ENCODE data around the gene CAMSAP3. TPM values are rescaled to one million over a fixed set of nuclear protein-coding genes. Genes with fewer than 3 reads are reported as not detected.
A peak's percentile ranks its signal among the peaks of the same experiment; 100 is the strongest.

CAMSAP3 gene
- total and polyA plus RNA-seq, 10 donors: 0.28 to 1.5 (median 0.79) TPM

GRCh38 chr19:7632340-7633203 is 36.9 kb downstream of the CAMSAP3 start:
- Histone ChIP-seq H3K4me3 (no peak overlapping the region), H3K27ac (no peak overlapping the region), H3K36me3 (peaks cover 0 to 25% (median 12%) of the 10 kb centered on the region in 6 donors), H3K27me3 (replicated peaks in 1 of 7) (peaks cover 0 to 14% (median 0%) of the 10 kb centered on the region in 7 donors), H3K4me1 (peaks cover 27 to 66% (median 51%) of the 10 kb centered on the region in 6 donors), H3K9me3 (no peaks in the 10 kb centered on the region)
- no peak for DNase-seq
- WGBS, 5 donors: 92 to 96% (median 93%) methylated on average over 18 to 40 of the region's 40 CpGs
- TF ChIP-seq POLR2AphosphoS5 (IDR thresholded peaks at IDR 0.05) (peak in 1 of 3 donors; percentile 43), CTCF (IDR thresholded peaks at IDR 0.05 in 8 of 11, conservative IDR thresholded peaks at IDR 0.05 in 3 of 11) (no peak), POLR2A (IDR thresholded peaks at IDR 0.05) (no peak)
- intact Hi-C loops (cut with DNase I; ENCODE audit: low total_unique reads): no loop called here

- WGBS, 5 donors: 64 to 82% (median 76%) methylated on average over 1 to 2 of the region's 2 CpGs
- no peak within 1 kb of the TSS for H3K27ac ChIP-seq
- intact Hi-C loops (cut with DNase I; ENCODE audit: low total_unique reads): no loop called here
- H3K27me3 ChIP-seq (replicated peaks in 1 of 7): peaks cover 0 to 14% (median 0%) of the 10 kb centered on the region in 7 donors
- H3K4me1 ChIP-seq: peaks cover 23 to 66% (median 51%) of the 10 kb centered on the region in 6 donors
- no peak within 1 kb of the TSS for H3K4me3 ChIP-seq
- no peak for TF ChIP-seq POLR2A (IDR thresholded peaks at IDR 0.05)
- TF ChIP-seq CTCF (IDR thresholded peaks at IDR 0.05 in 8 of 11, conservative IDR thresholded peaks at IDR 0.05 in 3 of 11): no peak
- no peak for TF ChIP-seq POLR2AphosphoS5 (IDR thresholded peaks at IDR 0.05)
- no peaks in the 10 kb centered on the region for H3K9me3 ChIP-seq
- DNase-seq: no peak
- peaks cover 0 to 24% (median 12%) of the 10 kb centered on the region in 6 donors for H3K36me3 ChIP-seq
These were observed 38.0 kb downstream of the CAMSAP3 start, which contains the start of gene PCP2 for GRCh38 chr19:7633698-7634097. Gene PCP2 (minus strand): TSS chr19:7633719. CDS start chr19:7633457, 262 bp downstream.

- WGBS, 5 donors: 55 to 81% (median 64%) methylated on average over 6 of the region's 6 CpGs
- no peak overlapping the region for H3K27ac ChIP-seq
- peak overlapping the region in 1 of 8 donors; percentile 87 for H3K4me3 ChIP-seq
- intact Hi-C loops (cut with DNase I; ENCODE audit: low total_unique reads): no loop called here
- H3K27me3 ChIP-seq (replicated peaks in 1 of 7): peaks cover 0 to 14% (median 0%) of the 10 kb centered on the region in 7 donors
- peaks cover 12 to 71% (median 46%) of the 10 kb centered on the region in 6 donors for H3K4me1 ChIP-seq
- H3K36me3 ChIP-seq: peaks cover 0 to 44% (median 12%) of the 10 kb centered on the region in 6 donors
- TF ChIP-seq POLR2A (IDR thresholded peaks at IDR 0.05): no peak
- no peak for TF ChIP-seq POLR2AphosphoS5 (IDR thresholded peaks at IDR 0.05)
- TF ChIP-seq CTCF (IDR thresholded peaks at IDR 0.05 in 8 of 11, conservative IDR thresholded peaks at IDR 0.05 in 3 of 11): no peak
- H3K9me3 ChIP-seq: no peaks in the 10 kb centered on the region
- DNase-seq: no peak
These were observed 40.0 kb downstream of the CAMSAP3 start for GRCh38 chr19:7635670-7636069.

GRCh38 chr19:7636317-7636690 is 40.6 kb downstream of the CAMSAP3 start:
- no peak for DNase-seq
- H3K4me3 ChIP-seq: peak overlapping the region; percentile 58 to 87 (median 66)

More at GRCh38 chr19:7636317-7636690, 40.6 kb downstream of the CAMSAP3 start:
- intact Hi-C loops (cut with DNase I; ENCODE audit: low total_unique reads): no loop called here
- TF ChIP-seq CTCF (IDR thresholded peaks at IDR 0.05 in 8 of 11, conservative IDR thresholded peaks at IDR 0.05 in 3 of 11): no peak
- no peak for TF ChIP-seq POLR2A (IDR thresholded peaks at IDR 0.05)
- no peak for TF ChIP-seq POLR2AphosphoS5 (IDR thresholded peaks at IDR 0.05)
- H3K36me3 ChIP-seq: peaks cover 0 to 48% (median 12%) of the 10 kb centered on the region in 6 donors
- 65 to 77% (median 76%) methylated on average over 15 to 16 of the region's 16 CpGs for WGBS, 5 donors
- peaks cover 0 to 14% (median 0%) of the 10 kb centered on the region in 7 donors for H3K27me3 ChIP-seq (replicated peaks in 1 of 7)
- no peaks in the 10 kb centered on the region for H3K9me3 ChIP-seq
- peak overlapping the region; percentile 86 to 96 (median 94) for H3K27ac ChIP-seq
- peaks cover 6 to 67% (median 39%) of the 10 kb centered on the region in 6 donors for H3K4me1 ChIP-seq

All from spleen (tissue), 11 donors.